ENCODE data around the gene CPS1.

Gene CPS1

DNA sequence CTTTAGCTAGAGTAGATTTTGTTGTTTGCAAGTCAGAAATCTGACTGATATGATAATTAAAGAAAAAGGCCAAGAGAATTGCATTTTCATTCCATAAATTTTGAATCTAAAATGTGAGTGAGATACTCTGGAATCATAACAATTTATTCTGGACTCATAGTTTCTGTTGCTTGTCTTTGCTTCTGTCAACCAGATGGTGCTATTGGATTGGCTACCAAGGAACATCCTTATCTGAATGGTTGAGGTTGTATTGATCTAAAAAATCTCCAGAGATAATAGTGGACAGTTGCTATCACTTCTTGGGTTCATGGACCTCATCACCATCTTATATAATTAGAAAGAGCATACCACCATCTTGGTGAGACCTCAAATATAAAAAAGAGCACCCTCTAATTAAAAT, 34.0 kb upstream of the CPS1 start:
- Histone ChIP-seq H3K79me2 (ENCODE audit: insufficient read depth, low read depth) (no peaks in the 10 kb centered on the region), H3K4me2 (no peak overlapping the region), H3K9ac (no peak overlapping the region), H3K4me1 (ENCODE audit: low read depth, poor library complexity, severe bottlenecking) (no peaks in the 10 kb centered on the region), H3K36me3 (ENCODE audit: insufficient read depth) (no peaks in the 10 kb centered on the region; the same call in 1 of the 2 replicates), H3K27me3 (ENCODE audit: insufficient read depth, low read depth) (no peaks in the 10 kb centered on the region), H3K27ac (no peak overlapping the region), H4K20me1 (ENCODE audit: insufficient read depth) (no peaks in the 10 kb centered on the region), H3K4me3 (IDR thresholded peaks at IDR 0.05; ENCODE audit: insufficient read depth, low read depth, low read length) (no peak overlapping the region), H2AFZ (ENCODE audit: low read depth) (no peak overlapping the region)
- TF ChIP-seq, protein P1, sequence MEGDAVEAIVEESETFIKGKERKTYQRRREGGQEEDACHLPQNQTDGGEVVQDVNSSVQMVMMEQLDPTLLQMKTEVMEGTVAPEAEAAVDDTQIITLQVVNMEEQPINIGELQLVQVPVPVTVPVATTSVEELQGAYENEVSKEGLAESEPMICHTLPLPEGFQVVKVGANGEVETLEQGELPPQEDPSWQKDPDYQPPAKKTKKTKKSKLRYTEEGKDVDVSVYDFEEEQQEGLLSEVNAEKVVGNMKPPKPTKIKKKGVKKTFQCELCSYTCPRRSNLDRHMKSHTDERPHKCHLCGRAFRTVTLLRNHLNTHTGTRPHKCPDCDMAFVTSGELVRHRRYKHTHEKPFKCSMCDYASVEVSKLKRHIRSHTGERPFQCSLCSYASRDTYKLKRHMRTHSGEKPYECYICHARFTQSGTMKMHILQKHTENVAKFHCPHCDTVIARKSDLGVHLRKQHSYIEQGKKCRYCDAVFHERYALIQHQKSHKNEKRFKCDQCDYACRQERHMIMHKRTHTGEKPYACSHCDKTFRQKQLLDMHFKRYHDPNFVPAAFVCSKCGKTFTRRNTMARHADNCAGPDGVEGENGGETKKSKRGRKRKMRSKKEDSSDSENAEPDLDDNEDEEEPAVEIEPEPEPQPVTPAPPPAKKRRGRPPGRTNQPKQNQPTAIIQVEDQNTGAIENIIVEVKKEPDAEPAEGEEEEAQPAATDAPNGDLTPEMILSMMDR (conservative IDR thresholded peaks at IDR 0.05; ENCODE audit: low read depth, low read length): no peak

DNA sequence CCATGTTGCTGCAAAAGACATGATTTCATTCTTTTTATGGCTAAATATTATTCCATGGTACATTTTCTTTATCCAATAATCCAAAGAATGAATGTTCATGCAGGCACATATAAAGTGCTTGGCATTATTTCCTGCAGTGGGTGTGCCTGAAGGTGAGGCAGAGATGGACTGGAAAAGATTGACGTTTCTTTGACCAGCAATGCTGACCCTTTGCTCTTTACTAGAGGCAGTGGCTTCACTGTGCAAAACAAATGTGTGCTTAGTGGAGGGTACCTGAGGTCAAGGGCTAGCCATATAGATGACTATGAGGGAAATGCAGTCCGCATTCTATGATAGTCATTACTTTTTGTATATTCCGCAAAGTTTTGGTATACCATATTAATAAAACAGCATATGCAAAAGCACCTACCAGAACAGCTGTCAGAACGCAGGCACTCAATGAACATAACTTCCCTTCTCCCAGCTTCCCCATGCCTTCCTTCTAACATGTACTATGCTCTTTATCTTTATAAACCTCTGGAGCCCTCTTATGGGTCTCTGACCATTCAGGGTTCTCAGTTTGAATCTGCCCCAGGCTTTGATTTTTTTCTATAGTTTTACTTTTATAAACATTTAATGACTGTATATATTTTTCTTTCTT, 32.6 kb upstream of the CPS1 start:
- H3K4me1 ChIP-seq (ENCODE audit: low read depth, poor library complexity, severe bottlenecking): no peaks in the 10 kb centered on the region
- H3K27me3 ChIP-seq (ENCODE audit: insufficient read depth, low read depth): no peaks in the 10 kb centered on the region
- H3K4me2 ChIP-seq: no peak overlapping the region

DNA sequence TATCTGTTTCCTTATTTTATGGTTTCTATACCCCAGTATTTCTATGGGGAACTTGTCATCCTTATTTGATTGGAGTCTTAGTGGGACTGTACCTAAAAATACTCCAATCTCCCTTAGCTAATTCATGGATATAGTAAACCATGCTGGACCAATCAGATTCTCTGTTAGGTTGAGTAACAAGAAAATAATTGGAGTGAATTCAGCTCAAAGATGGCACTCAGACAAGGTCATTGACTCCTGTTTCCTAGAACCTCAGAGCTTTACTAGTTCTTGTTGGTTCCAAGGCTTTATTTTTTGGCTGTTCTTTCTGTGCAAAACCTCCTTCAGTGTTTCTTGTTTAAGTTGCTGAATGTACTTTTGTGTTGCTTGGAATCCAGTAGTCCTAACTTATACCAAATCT, 31.9 kb upstream of the CPS1 start:
- no peak overlapping the region for H3K9ac ChIP-seq
- no peak overlapping the region for H3K4me2 ChIP-seq
- H4K20me1 ChIP-seq (ENCODE audit: insufficient read depth): no peaks in the 10 kb centered on the region
- H3K27ac ChIP-seq: no peak overlapping the region
- H3K4me1 ChIP-seq (ENCODE audit: low read depth, poor library complexity, severe bottlenecking): no peaks in the 10 kb centered on the region
- TF ChIP-seq, protein P1 (conservative IDR thresholded peaks at IDR 0.05; ENCODE audit: low read depth, low read length): no peak
- H3K27me3 ChIP-seq (ENCODE audit: insufficient read depth, low read depth): no peaks in the 10 kb centered on the region
- H2AFZ ChIP-seq (ENCODE audit: low read depth): no peak overlapping the region
- no peaks in the 10 kb centered on the region for H3K79me2 ChIP-seq (ENCODE audit: insufficient read depth, low read depth)
- no peak overlapping the region for H3K4me3 ChIP-seq (IDR thresholded peaks at IDR 0.05; ENCODE audit: insufficient read depth, low read depth, low read length)
- no peaks in the 10 kb centered on the region; the same call in 1 of the 2 replicates for H3K36me3 ChIP-seq (ENCODE audit: insufficient read depth)

More for the DNA sequence above, 32.6 kb upstream of the CPS1 start:
- Histone ChIP-seq H3K4me3 (IDR thresholded peaks at IDR 0.05; ENCODE audit: insufficient read depth, low read depth, low read length) (no peak overlapping the region), H3K36me3 (ENCODE audit: insufficient read depth) (no peaks in the 10 kb centered on the region; the same call in 1 of the 2 replicates), H2AFZ (ENCODE audit: low read depth) (no peak overlapping the region), H3K79me2 (ENCODE audit: insufficient read depth, low read depth) (no peaks in the 10 kb centered on the region), H3K9ac (no peak overlapping the region), H4K20me1 (ENCODE audit: insufficient read depth) (no peaks in the 10 kb centered on the region), H3K27ac (no peak overlapping the region)
- TF ChIP-seq, protein P1 (conservative IDR thresholded peaks at IDR 0.05; ENCODE audit: low read depth, low read length): no peak

DNA sequence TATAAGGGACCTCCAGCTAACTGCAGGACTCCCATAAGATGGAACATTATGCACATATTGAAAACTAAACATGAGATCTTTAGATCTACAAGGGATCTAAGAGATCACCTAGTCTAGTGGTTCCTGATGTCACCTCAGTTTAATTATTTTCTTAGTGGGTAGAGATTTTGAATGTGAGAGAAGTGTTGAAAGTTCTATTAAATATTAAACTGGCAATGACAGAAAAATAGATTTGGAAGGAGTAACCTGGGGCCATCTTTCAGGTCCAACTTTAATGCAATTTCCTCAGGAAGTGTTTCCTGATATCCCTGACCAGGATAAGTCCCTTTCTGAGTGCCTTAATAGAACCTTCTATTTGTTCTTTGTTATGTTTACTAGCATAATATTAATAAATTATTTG, 29.1 kb upstream of the CPS1 start:
- H3K79me2 ChIP-seq (ENCODE audit: insufficient read depth, low read depth): no peaks in the 10 kb centered on the region
- no peaks in the 10 kb centered on the region for H3K27me3 ChIP-seq (ENCODE audit: insufficient read depth, low read depth)
- H3K27ac ChIP-seq: no peak overlapping the region
- no peak overlapping the region for H3K4me2 ChIP-seq
- no peak overlapping the region for H2AFZ ChIP-seq (ENCODE audit: low read depth)
- no peak overlapping the region for H3K9ac ChIP-seq
- no peaks in the 10 kb centered on the region for H3K4me1 ChIP-seq (ENCODE audit: low read depth, poor library complexity, severe bottlenecking)
- TF ChIP-seq, protein P1 (conservative IDR thresholded peaks at IDR 0.05; ENCODE audit: low read depth, low read length): no peak
- no peak overlapping the region for H3K4me3 ChIP-seq (IDR thresholded peaks at IDR 0.05; ENCODE audit: insufficient read depth, low read depth, low read length)
- no peaks in the 10 kb centered on the region for H4K20me1 ChIP-seq (ENCODE audit: insufficient read depth)
- H3K36me3 ChIP-seq (ENCODE audit: insufficient read depth): no peaks in the 10 kb centered on the region

All from KMS-11 (cell line).